H1 (cell line): ENCODE measurements around the gene KLHL14.

ENCODE experiments used
- CREB1 ChIP-seq: IDR thresholded peaks from 2 replicates; pipeline ENCODE4 v1.6.1; 2012; ENCODE audit warnings: inconsistent platforms
- EZH2 ChIP-seq: fragments of 200-600 bp; sonication (generic); IDR thresholded peaks from 2 replicates; pipeline ENCODE4 v1.7.1; 2012; ENCODE audit warnings: low read depth, mild to moderate bottlenecking, moderate library complexity, low read length, inconsistent platforms; ENCODE audit not compliant: severe bottlenecking
- GABPA ChIP-seq: IDR thresholded peaks from 2 replicates; pipeline ENCODE4 v1.6.1; 2011; ENCODE audit warnings: mild to moderate bottlenecking, low read length, moderate library complexity, borderline replicate concordance; ENCODE audit not compliant: insufficient read depth
- HDAC6 ChIP-seq: IDR thresholded peaks from one replicate; pipeline ENCODE4 v1.7.1; 2012; ENCODE audit warnings: low read depth, mild to moderate bottlenecking, inconsistent platforms, low read length, moderate library complexity
- JUND ChIP-seq: IDR thresholded peaks from 2 replicates; pipeline ENCODE4 v1.6.1; 2011; ENCODE audit warnings: mild to moderate bottlenecking, improper control_type of control experiment, low read length
- POLR2A ChIP-seq, 2 experiments: IDR thresholded peaks; 1 replicate in 1 of 2; 2 replicates in 1 of 2; pipeline ENCODE4 v1.6.1; 2011; ENCODE audit warnings: low read depth in 2 of 2, low read length in 2 of 2, mild to moderate bottlenecking in 2 of 2; ENCODE audit errors: control extremely low read depth in 1 of 2
- POLR2AphosphoS5 ChIP-seq: IDR thresholded peaks from 2 replicates; pipeline ENCODE4 v1.6.1; 2011; ENCODE audit warnings: low read depth, low read length
- RNF2 ChIP-seq: fragments of 200-900, 300-1000 bp; sonication (generic); IDR thresholded peaks from 2 replicates; pipeline ENCODE4 v1.7.1; 2016; ENCODE audit warnings: borderline replicate concordance, low read depth, mild to moderate bottlenecking, antibody characterized with exemption, low read length; ENCODE audit not compliant: poor library complexity, severe bottlenecking; ENCODE audit errors: missing control alignments
- SAP30 ChIP-seq: fragments of 300-600 bp; sonication (generic); IDR thresholded peaks from 2 replicates; pipeline ENCODE4 v1.7.1; 2012; ENCODE audit warnings: low read length, moderate library complexity, mild to moderate bottlenecking, inconsistent platforms; ENCODE audit not compliant: insufficient read depth, insufficient replicate concordance
- SIX5 ChIP-seq: IDR thresholded peaks from 2 replicates; pipeline ENCODE4 v1.6.1; 2011; ENCODE audit warnings: mild to moderate bottlenecking, low read depth, low read length
- TEAD4 ChIP-seq: IDR thresholded peaks from 2 replicates; pipeline ENCODE4 v1.6.1; 2012; ENCODE audit warnings: low read depth, low read length, inconsistent platforms, mixed read lengths
- TF ChIP-seq, protein P1 (sequence below), 3 experiments: IDR thresholded peaks; 1 replicate in 2 of 3; 2 replicates in 1 of 3; pipeline versions ENCODE4 v1.5.1 to v1.6.1; 2011; ENCODE audit warnings: low read length in 3 of 3, mild to moderate bottlenecking in 3 of 3, inconsistent platforms in 2 of 3, low read depth in 1 of 3, moderate library complexity in 1 of 3; ENCODE audit not compliant: insufficient read depth in 1 of 3; ENCODE audit errors: control extremely low read depth in 1 of 3
- TF ChIP-seq, protein P2 (sequence below): IDR thresholded peaks from 2 replicates; pipeline ENCODE4 v1.6.1; 2012; ENCODE audit warnings: inconsistent platforms

DNA sequence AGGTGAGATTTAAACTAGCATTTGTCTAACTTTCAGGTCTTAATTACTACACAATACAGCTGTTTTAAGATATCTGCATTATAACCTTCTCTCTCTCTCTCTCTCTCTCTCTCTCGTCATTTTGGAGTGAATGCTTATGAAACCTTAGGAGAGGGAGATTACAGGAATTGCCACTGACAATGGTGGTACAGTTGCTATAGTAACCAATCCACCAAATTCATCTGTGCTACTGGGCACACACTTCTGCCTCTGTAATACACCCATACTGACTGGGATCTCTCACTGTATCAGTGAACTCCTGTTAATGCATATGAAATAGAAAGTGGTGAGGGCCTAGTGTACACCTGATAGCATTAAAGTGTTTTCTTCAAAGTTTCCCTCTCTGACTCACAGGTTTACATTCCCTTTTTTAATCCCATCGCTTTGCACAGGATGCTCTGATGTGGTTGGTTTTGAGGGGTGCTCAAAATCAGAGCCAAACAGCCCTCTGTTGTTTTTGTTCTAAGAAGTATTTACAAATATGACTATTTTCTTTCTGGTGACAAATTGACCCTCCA lies 13.1 kb downstream of the KLHL14 start:
- TF ChIP-seq, protein P1, sequence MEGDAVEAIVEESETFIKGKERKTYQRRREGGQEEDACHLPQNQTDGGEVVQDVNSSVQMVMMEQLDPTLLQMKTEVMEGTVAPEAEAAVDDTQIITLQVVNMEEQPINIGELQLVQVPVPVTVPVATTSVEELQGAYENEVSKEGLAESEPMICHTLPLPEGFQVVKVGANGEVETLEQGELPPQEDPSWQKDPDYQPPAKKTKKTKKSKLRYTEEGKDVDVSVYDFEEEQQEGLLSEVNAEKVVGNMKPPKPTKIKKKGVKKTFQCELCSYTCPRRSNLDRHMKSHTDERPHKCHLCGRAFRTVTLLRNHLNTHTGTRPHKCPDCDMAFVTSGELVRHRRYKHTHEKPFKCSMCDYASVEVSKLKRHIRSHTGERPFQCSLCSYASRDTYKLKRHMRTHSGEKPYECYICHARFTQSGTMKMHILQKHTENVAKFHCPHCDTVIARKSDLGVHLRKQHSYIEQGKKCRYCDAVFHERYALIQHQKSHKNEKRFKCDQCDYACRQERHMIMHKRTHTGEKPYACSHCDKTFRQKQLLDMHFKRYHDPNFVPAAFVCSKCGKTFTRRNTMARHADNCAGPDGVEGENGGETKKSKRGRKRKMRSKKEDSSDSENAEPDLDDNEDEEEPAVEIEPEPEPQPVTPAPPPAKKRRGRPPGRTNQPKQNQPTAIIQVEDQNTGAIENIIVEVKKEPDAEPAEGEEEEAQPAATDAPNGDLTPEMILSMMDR (IDR thresholded peaks at IDR 0.05; ENCODE audit: control extremely low read depth in 1 of 3, insufficient read depth in 1 of 3, low read depth in 1 of 3, low read length in 3 of 3): no peak
- TF ChIP-seq POLR2A (IDR thresholded peaks at IDR 0.05; ENCODE audit: control extremely low read depth in 1 of 2, low read depth in 2 of 2, low read length in 2 of 2) (no peak), TEAD4 (no peak), SAP30 (no peak), RNF2 (no peak), CREB1 (no peak), HDAC6 (no peak), EZH2 (no peak), JUND (no peak), POLR2AphosphoS5 (no peak), SIX5 (no peak), GABPA (no peak)
- TF ChIP-seq, protein P2, sequence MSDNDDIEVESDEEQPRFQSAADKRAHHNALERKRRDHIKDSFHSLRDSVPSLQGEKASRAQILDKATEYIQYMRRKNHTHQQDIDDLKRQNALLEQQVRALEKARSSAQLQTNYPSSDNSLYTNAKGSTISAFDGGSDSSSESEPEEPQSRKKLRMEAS: no peak
